GM18519 (cell line): Measurements from ENCODE around the gene GRM4.

Source experiments
- ATAC-seq: cut with Tn5 transposase; IDR thresholded peaks from one replicate; pipeline ENCODE4 v1.9.1; 2021; ENCODE audit warnings: mild to moderate bottlenecking, moderate library complexity; ENCODE audit not compliant: unreplicated experiment, low FRiP score

The GRM4 gene

GRCh38 chr6:34066772-34067770 is 78.8 kb downstream of the GRM4 start:
- ATAC-seq: no peak

GRCh38 chr6:34066218-34066571 is 79.7 kb downstream of the GRM4 start:
- no peak for ATAC-seq

- no peak for ATAC-seq
Measured at GRCh38 chr6:34065466-34066217, 80.2 kb downstream of the GRM4 start.

- ATAC-seq: no peak
Measured at GRCh38 chr6:34064675-34065074, 81.2 kb downstream of the GRM4 start.

DNA sequence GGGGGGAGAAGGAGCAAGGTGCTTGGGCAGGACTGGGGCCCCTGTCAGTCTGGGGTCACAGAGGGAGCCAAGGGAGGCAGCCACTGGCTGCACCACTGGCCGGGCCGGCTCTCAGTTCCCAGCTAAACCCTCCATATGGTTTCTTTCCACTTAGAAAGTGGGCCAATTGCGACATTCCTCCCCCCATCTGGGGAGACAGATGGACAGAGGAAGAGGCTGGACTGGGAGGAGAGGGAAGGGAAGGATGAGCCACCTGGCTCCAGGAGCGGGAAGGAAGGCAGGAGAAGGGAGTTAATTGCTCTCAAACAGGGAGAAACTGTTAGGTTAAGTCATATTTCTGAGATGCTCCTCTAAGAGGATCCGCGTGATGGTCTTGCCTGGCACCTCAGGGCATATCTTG is 82.2 kb downstream of the GRM4 start:
- no peak for ATAC-seq

- ATAC-seq: no peak
Measured at GRCh38 chr6:34062815-34063214, 83.1 kb downstream of the GRM4 start.

DNA sequence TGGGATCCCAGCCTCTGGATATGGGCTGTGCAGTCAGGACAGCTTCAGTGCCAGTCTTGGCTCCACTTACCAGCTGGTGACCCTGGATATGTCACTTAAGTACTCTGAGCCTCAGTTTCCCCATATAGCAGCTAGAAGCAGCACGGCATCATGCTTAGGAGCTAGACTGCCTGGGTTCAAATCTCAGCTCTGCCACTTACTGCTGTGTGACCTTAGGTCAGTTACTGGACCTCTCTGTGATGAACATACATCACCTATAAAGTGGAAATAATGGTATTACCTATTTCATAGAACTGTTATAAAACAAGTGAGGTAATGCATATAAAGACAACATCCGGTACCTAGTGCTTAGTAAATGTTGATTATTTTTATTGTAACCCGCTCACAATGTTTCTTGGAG is 83.7 kb downstream of the GRM4 start:
- ATAC-seq: no peak

GRCh38 chr6:34061348-34061747 is 84.5 kb downstream of the GRM4 start:
- ATAC-seq: no peak

- no peak for ATAC-seq
Measured at GRCh38 chr6:34059914-34060313, 86.0 kb downstream of the GRM4 start.

- ATAC-seq: no peak
Measured at GRCh38 chr6:34059136-34059731, 86.7 kb downstream of the GRM4 start.

- no peak for ATAC-seq
Measured at GRCh38 chr6:34057790-34058189, 88.1 kb downstream of the GRM4 start.

GRCh38 chr6:34057191-34057590 is 88.7 kb downstream of the GRM4 start:
- no peak for ATAC-seq

DNA sequence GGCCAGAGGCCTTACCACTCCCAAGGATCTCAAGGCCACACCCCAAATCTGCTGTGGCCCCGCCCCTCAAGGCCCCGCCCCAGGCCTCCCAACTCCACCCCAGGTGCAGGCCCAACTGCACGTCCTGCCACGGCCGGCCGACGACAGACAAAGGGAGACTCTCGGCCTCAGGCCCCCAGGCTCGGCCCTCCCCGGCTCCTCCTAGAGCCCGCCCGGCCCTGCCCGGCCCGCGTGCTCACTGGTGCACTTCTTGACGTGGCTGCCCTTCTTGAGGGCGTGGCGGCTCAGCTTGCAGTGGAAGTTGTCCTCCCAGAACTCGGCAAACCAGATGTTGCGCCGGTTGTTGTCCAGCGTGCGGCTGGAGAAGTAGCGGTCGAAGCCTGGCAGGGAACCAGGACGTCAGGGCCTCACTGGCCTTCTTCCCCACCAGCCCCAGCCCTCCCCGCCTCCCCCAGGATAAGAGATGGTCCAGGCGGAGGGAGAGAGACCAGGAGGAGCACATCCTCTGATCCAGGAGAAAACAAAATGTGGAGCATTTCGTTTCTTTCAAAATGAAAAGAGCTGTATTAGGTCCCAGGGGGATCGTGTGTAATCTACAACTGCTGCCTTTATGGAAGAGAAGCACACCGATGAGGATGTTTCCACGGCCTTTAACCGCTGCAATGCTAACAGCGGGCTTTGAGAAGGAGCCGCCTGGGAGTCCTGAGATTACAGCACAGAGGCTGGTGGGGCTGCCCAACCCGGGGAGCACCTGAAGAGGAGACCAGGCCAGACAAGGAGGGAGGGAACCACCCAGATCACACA is 89.4 kb downstream of the GRM4 start:
- ATAC-seq: no peak

GRCh38 chr6:34055223-34055933 is 90.5 kb downstream of the GRM4 start:
- ATAC-seq: no peak

DNA sequence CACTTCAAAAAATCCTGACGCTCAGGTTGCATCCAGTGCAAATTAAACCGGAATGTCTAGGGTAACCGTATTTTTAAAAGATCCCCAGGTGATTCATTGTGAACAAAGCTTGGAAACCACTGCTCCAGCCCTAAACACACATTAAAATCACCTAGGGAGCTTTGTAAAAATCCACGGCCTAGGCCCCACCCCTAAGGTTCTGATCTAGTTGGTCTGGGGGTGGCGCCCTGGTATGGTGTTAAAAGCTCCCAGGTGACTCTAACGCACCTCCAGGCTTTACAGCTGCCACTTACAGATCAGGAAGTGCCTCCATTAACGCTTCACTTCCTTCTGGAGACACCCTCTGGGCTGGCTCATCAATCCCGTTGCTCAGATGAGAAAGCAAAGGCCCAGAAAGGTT is 92.2 kb downstream of the GRM4 start:
- ATAC-seq: no peak

GRCh38 chr6:34052918-34053608 is 92.8 kb downstream of the GRM4 start:
- no peak for ATAC-seq

DNA sequence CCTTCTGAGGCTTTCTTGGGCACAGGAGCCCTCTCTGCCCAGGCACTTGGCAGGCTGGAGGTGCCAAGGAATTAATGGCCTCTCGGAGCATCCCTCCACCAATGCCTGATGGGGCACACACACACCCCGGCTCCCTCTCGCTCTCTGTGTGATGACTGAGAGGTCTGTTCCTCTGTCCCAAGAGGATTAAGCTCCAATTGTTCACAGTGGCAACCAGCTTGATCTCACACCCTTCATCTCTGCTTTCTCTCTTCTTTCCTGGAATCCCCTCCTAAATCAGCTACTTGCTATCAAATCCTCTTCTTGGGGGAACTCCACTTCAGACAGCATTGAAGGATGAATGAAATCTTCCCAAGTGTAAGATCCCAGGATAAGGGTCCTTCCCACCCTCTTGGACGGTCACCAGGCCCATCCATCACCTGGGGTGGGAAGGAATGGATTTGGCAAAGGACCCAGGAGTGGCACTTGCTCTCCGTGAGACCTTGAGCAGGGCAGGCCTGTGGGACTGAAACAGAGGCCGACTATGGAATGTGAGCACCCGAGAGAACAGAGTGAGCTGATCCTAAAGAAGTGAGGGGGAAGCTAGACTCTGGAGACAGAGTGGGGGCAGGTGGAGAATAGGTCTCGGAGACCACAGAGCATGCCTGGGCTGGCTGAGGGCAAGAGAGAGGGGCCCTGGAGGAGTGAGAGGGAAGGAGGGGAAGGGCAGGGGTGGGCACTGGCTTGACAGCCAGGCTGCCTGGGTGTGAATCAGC is 93.6 kb downstream of the GRM4 start:
- no peak for ATAC-seq

DNA sequence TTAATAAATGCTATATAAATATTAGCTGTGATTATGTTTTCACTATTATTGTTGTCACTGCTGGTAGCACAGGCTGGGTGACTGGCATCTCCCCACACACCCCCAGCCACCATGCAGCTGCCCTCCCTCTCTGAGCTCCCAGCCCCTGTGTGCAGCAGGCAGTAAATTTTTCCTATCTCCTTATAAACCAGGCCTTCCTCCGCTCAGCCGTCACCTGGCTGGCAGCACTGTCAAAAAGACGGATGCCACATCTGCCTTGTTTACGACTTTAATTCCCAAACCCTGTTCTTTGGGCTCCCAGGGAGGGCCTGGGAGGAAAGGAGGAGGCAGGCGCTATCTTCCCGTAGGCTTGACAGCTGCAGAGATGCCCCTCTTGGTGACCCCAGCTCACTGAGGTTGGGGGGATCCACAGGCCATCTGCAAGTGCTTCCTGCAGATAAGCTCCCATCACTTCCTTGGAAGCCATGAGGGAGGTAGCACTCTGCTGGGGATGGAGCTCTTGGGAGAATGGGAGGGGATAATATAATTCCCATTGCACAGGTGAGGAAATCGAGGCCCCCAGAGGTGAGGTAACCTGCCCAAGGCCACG is 94.5 kb downstream of the GRM4 start:
- no peak for ATAC-seq
